Endometrium (tissue), 2 donors: ENCODE data around the gene COA1.
"Not testable (repeated sequence)": the region's sequence is repeated elsewhere in the genome, so short reads cannot be mapped to it uniquely, and the experiment has no call there.

Source experiments
- FAIRE-seq: peaks from 2 replicates; lab custom pipeline; 2012; peaks lifted over from hg19 to GRCh38; lab: Jason Lieb, UNC
- donor health status: control.
- donor health status: control.

The COA1 gene

GRCh38 chr7:43687866-43688265, 41.5 kb downstream of the COA1 start:
- not testable (repeated sequence) for FAIRE-seq

- FAIRE-seq, result no peak
These were observed 42.3 kb downstream of the COA1 start for GRCh38 chr7:43686991-43687390.

GRCh38 chr7:43680736-43681135, 48.6 kb downstream of the COA1 start:
- no peak for FAIRE-seq

DNA sequence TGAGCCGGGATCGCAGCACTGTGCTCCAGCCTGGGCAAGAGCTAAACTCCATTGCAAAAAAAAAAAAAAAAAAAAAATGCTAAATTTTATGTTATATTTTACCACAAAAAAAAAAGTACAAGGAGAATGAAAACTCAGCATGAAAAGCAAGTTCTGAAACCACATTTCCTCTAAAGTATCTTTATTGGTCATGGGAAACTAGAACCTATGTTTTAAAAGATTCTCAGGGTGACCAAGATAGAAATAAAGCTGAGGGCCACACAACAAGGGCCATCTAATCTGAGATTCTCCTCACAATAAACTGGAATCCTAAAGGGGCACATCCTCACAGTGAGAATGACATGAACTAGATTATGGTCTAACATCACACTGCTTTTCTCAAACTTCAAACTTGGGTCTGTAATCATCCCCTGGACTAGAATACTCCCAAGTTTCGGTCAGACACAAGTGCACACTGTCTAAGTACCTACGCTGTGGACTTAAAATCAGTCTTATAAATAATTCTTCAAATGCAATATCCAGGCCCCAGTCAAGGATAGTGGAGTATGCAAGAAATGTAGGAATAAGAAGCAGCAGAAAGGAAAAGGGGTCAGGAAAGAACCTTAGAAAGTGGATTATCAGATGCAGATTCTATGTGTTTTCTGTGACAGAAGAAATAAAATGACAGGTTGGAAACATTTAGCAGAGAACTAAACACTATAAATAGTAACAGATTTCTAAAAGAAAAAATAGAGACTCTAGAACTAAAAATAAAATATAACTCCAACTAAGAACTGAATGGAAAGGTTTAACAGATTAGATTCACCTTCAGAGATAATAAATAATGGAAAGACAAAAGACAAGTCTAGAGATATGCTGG, 49.9 kb downstream of the COA1 start:
- no peak for FAIRE-seq

DNA sequence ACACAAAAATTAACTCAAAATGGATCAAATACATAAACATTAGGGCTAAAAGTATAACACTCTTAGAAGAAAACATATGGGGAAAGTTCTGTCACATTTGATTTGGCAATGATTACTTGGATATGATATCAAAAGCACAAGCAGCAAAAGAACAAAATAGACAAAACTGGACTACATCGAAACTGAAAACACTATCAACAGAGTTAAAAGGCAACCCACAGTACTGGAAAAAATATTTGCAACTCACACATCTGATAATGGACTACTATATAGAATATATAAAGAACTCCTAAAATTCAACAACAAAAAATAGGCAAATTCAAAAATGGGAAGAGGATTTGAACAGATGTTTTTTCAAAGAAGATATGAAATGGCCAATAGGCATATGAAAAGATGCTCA, 51.0 kb downstream of the COA1 start:
- FAIRE-seq, result no peak

- no peak for FAIRE-seq
These were observed 51.5 kb downstream of the COA1 start for GRCh38 chr7:43677864-43678263.

GRCh38 chr7:43674559-43675436, 54.5 kb downstream of the COA1 start:
- FAIRE-seq, result no peak

- not testable (repeated sequence) for FAIRE-seq
These were observed 55.9 kb downstream of the COA1 start for GRCh38 chr7:43673243-43673976.

DNA sequence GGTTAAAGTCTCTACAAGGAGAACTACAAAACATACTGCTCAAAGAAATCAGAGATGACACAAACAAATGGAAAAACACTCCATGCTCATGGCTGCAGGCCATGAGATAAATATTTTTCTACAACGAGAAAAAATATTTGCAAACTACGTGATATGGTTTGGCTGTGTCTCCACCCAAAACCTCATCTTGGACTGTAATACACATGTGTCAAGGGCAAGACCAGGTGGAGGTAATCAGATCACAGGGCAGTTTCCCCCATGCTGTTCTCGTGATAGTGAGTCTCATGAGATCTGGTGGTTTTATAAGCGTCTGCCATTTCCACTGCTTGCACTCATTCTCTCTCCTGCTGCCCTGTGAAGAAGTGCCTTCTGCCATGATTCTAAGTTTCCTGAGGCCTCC, 57.8 kb downstream of the COA1 start:
- FAIRE-seq, result no peak

- no peak for FAIRE-seq
These were observed 59.8 kb downstream of the COA1 start for GRCh38 chr7:43669286-43670081.

- FAIRE-seq, result no peak
These were observed 61.3 kb downstream of the COA1 start for GRCh38 chr7:43668035-43668434.

DNA sequence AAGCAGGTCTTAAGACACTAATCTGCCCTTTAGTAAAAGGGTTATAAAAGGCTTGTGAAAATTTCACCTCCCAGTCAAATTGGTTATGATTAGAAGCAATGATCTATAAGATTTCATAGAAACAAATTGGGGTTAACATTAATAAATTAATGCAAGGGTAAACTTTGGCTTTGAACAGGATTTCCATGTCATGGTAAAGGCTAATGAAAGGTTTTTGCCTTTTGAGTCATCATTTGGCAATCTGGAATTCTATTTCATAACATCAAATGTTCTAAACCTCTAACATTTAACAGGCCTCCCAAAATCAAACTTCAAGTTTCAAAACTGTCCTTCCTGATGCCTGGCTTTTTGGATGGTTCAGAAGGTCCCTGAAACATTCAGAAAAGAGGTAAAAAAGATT, 62.4 kb downstream of the COA1 start:
- no peak for FAIRE-seq

GRCh38 chr7:43664681-43665080, 64.6 kb downstream of the COA1 start:
- no peak for FAIRE-seq

GRCh38 chr7:43660141-43660540, 69.2 kb downstream of the COA1 start:
- no peak for FAIRE-seq

GRCh38 chr7:43659549-43659896, 69.8 kb downstream of the COA1 start:
- FAIRE-seq, result no peak

DNA sequence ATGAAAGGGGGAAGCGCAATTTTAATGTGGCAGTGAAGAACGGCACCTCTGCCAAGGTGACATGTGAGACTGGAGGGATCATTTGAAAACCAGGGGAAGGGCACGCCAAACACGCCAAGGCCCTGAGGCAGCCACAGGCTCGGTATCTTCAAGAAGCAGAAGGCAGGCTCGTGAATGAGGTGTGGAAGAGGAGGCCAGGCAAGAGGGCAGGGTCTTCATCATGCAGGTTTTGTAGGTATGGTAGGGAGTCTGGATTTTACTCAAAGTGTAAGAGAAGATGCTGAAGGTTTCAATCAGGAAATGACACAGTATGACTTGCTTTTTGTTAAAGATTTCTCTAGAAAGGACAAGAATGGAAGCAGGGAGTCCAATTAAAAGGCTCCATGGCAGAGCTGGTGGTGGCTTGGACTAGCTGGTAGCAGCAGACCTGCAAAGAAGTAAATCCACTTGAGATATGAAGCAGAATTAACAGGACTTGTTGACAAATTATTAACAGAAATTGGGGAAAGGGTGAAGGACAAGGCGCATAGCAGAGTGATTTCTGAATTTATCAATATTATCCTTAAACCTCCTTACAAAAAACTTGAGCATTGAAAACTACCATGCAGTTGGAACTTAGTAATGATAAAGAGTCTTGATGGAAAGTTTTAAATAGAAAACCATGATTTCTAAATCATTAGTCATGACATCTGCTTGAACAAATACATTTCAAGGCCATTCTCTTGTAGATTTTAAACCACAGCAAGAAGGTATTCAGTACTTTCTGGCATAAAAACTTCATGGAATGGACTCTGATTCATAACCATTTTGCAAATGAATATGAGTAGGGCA, 70.4 kb downstream of the COA1 start:
- no peak for FAIRE-seq

DNA sequence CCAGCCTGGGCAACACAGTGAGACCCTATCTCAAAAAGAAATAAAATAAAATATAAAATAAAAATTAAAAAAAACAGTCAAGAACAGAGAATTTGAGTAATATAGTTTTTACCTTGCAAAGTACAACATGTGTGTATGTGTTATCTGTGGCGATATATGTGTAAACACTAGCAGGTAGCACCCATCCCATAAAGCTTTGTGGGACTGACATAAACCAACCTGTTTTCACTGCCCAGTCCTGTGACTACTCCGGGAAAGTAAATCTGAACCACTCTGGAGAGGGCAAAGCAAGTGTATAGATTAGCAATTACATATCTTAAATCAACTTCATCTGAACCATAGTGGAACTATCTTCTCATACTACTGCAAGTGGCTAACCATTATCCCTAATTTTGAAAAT, 72.3 kb downstream of the COA1 start:
- no peak for FAIRE-seq

GRCh38 chr7:43655584-43655983, 73.7 kb downstream of the COA1 start:
- FAIRE-seq, result no peak

DNA sequence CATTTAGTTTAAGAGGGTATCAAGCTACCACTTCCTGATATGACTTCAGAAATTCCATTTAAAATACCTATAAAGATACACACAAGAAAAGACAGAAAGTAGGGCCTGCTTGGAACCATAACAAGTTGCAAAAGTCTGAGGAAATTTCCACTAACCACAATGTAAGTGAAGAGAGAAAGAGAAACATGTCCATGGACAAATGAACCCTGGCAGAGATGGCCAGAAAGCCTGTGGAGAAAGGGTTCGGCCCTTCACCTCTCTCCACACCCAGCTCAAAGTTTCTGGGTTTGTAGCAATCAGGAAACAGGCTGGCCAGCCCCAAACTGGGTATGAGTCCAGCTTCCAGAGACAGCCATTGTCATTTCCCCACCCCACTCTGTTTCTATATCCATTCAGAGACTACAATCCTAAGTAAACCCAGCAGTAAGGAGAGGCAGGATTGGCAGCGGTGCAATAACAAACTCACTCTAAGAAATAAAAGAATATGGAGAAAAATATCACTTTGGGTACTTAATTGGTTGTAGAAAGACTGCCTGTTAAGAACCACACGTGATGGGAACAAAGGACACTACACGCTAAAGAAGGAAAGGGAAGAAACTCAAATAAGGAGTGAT, 75.3 kb downstream of the COA1 start:
- FAIRE-seq, result no peak

- FAIRE-seq, result no peak
These were observed 75.9 kb downstream of the COA1 start for GRCh38 chr7:43653466-43653865.
